ENCODE results near the gene KIDINS220.

Gene KIDINS220

GRCh38 chr2:8850845-8851487, 13.6 kb upstream of the KIDINS220 start:
- TF ChIP-seq CTCF (IDR thresholded peaks at IDR 0.05; ENCODE audit: low read depth, low read length), result no peak
- Histone ChIP-seq H3K27ac (no peak overlapping the region), H3K36me3 (no peaks in the 10 kb centered on the region), H3K4me3 (ENCODE audit: low read depth, low read length) (no peak overlapping the region), H3K27me3 (ENCODE audit: insufficient read depth, low read depth, severe bottlenecking) (no peaks in the 10 kb centered on the region), H3K9me3 (ENCODE audit: severe bottlenecking) (no peaks in the 10 kb centered on the region)
- DNase-seq, result no peak

- H3K9me3 ChIP-seq (ENCODE audit: severe bottlenecking), result no peaks in the 10 kb centered on the region
- no peak overlapping the region for H3K4me3 ChIP-seq (ENCODE audit: low read depth, low read length)
- H3K27me3 ChIP-seq (ENCODE audit: insufficient read depth, low read depth, severe bottlenecking), result no peaks in the 10 kb centered on the region
- no peak for DNase-seq
- no peaks in the 10 kb centered on the region for H3K36me3 ChIP-seq
- H3K27ac ChIP-seq, result no peak overlapping the region
- no peak for TF ChIP-seq CTCF (IDR thresholded peaks at IDR 0.05; ENCODE audit: low read depth, low read length)
Measured at GRCh38 chr2:8849327-8849726, 11.9 kb upstream of the KIDINS220 start.

- H3K27ac ChIP-seq, result no peak overlapping the region
- H3K36me3 ChIP-seq, result no peaks in the 10 kb centered on the region
- no peak overlapping the region for H3K4me3 ChIP-seq (ENCODE audit: low read depth, low read length)
- TF ChIP-seq CTCF (IDR thresholded peaks at IDR 0.05; ENCODE audit: low read depth, low read length), result no peak
- DNase-seq, result no peak
- H3K27me3 ChIP-seq (ENCODE audit: insufficient read depth, low read depth, severe bottlenecking), result no peaks in the 10 kb centered on the region
- no peaks in the 10 kb centered on the region for H3K9me3 ChIP-seq (ENCODE audit: severe bottlenecking)
Measured at GRCh38 chr2:8848328-8849100, 11.1 kb upstream of the KIDINS220 start.

GRCh38 chr2:8847400-8847799, 10.0 kb upstream of the KIDINS220 start:
- no peak overlapping the region for H3K4me3 ChIP-seq (ENCODE audit: low read depth, low read length)
- no peak for TF ChIP-seq CTCF (IDR thresholded peaks at IDR 0.05; ENCODE audit: low read depth, low read length)
- H3K27ac ChIP-seq, result no peak overlapping the region
- H3K9me3 ChIP-seq (ENCODE audit: severe bottlenecking), result no peaks in the 10 kb centered on the region
- H3K27me3 ChIP-seq (ENCODE audit: insufficient read depth, low read depth, severe bottlenecking), result no peaks in the 10 kb centered on the region
- no peaks in the 10 kb centered on the region for H3K36me3 ChIP-seq
- DNase-seq, result no peak

- Histone ChIP-seq H3K9me3 (ENCODE audit: severe bottlenecking) (no peaks in the 10 kb centered on the region), H3K27me3 (ENCODE audit: insufficient read depth, low read depth, severe bottlenecking) (no peaks in the 10 kb centered on the region), H3K36me3 (no peaks in the 10 kb centered on the region), H3K27ac (no peak overlapping the region), H3K4me3 (ENCODE audit: low read depth, low read length) (no peak overlapping the region)
- no peak for TF ChIP-seq CTCF (IDR thresholded peaks at IDR 0.05; ENCODE audit: low read depth, low read length)
- no peak for DNase-seq
Measured at GRCh38 chr2:8841932-8842331, 4.5 kb upstream of the KIDINS220 start.
